IPS-18a (cell line): ENCODE measurements around the gene ZNF839.

ENCODE experiments used
- H3K27ac ChIP-seq: one replicate; pipeline ENCODE4 v1.5.1; 2013; ENCODE audit warnings: low read length
- H3K27me3 ChIP-seq: one replicate; pipeline ENCODE4 v1.6.1; 2013; ENCODE audit warnings: mild to moderate bottlenecking, low read length; ENCODE audit not compliant: control insufficient read depth, insufficient read depth
- H3K36me3 ChIP-seq: one replicate; pipeline ENCODE4 v1.6.1; 2013; ENCODE audit warnings: low read depth, low read length; ENCODE audit not compliant: control insufficient read depth
- H3K4me1 ChIP-seq: one replicate; pipeline ENCODE4 v1.6.1; 2013; ENCODE audit warnings: low read depth, low read length; ENCODE audit not compliant: control insufficient read depth
- H3K4me3 ChIP-seq: one replicate; pipeline ENCODE4 v1.5.1; 2013; ENCODE audit warnings: low read length
- H3K9ac ChIP-seq: one replicate; pipeline ENCODE4 v1.6.1; 2013; ENCODE audit warnings: mild to moderate bottlenecking, low read length, moderate library complexity
- H3K9me3 ChIP-seq: one replicate; pipeline ENCODE4 v1.6.1; 2013; ENCODE audit warnings: low read depth, low read length; ENCODE audit not compliant: control insufficient read depth

The ZNF839 gene

DNA sequence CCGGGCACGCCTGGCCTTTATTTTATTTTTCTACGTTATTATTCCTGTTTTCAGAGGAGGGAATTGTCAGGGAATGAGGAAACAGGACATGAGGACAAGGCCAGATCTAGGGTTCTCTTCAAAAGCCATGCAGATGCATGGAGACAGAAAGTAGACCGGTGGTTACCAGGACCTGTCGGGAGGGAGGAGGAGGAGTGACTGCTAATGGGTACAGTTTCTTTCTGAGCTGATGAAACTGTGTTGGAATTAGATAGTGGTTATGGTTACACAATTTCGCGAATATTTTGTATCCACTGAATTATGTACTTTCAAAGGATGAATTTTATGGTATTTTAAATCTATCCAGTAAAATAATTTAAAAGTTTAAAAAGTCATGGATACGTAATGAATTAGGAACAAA, 11.3 kb downstream of the ZNF839 start:
- Histone ChIP-seq H3K27me3 (no peaks in the 10 kb centered on the region), H3K9me3 (no peaks in the 10 kb centered on the region), H3K36me3 (no peaks in the 10 kb centered on the region), H3K27ac (no peak overlapping the region), H3K4me3 (no peak overlapping the region), H3K4me1 (no peaks in the 10 kb centered on the region), H3K9ac (no peak overlapping the region)

GRCh38 chr14:102333390-102333789, 13.8 kb downstream of the ZNF839 start:
- no peak overlapping the region for H3K27ac ChIP-seq
- H3K4me3 ChIP-seq, result no peak overlapping the region
- no peaks in the 10 kb centered on the region for H3K36me3 ChIP-seq
- H3K4me1 ChIP-seq, result no peaks in the 10 kb centered on the region
- H3K9me3 ChIP-seq, result no peaks in the 10 kb centered on the region
- H3K27me3 ChIP-seq, result no peaks in the 10 kb centered on the region
- H3K9ac ChIP-seq, result no peak overlapping the region

DNA sequence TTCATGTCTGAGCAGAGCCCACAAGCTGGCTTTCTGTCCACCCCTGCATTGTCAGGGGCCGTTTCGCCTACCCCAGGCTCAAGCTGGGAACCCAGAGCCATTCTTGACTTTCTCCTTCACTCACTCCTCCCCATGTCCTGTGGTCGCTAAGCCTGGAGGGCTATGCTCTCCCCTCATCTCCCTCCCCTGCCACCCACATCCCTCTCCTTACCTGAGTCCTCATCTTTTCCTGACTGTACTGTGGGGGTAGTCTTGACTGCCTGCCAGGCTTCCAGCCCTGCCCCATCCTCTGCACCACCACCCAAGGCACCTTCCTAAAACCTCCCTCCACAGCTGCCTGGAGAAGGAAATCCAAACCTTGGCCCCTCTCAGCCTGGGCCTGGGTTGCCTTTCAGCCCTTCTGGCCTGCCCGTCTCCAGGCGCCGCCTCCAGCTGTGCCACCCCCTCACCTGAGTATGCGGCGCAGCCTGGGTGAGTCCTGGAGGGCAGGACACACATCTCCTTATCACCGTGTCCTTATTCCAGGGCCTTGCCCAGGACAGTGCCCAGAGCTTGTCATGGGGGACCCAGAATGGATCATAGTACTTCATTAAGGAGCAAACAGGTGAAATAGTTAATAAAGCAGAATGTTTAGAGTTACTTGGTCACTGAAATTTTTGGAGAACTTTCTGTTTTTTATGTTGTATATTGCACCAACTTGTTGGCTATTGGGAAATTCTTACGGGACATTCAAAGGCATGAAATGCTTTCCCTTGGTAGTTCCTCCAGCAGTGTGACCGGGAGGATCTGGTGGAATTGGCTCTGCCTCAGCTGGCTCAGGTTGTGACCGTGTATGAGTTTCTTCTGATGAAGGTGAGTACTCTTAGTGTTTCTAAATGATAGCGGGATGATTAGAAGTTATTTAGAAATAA, 14.5 kb downstream of the ZNF839 start:
- Histone ChIP-seq H3K9ac (no peak overlapping the region), H3K4me1 (no peaks in the 10 kb centered on the region), H3K27me3 (no peaks in the 10 kb centered on the region), H3K9me3 (no peaks in the 10 kb centered on the region), H3K4me3 (no peak overlapping the region), H3K27ac (no peak overlapping the region), H3K36me3 (peaks cover 1% of the 10 kb centered on the region)

DNA sequence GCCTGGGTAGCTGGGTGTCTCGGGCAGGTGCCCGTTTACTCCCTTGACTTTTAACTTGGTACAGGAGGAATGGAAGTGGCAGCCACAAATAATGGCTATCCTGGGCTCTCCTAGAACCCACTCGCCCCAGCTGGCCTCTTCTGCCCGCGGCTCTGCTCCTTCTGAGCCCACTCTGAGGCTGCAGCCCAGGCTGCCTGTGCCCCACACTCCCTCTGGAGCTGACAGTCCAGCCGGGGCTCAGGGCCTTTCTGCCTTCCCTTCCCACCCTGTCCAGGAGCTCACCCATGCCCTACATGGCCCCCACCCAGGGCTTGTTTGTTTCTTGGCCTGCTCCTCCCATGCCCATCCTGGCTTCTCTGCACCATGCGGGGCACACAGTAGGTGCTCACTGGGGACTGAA, 15.6 kb downstream of the ZNF839 start:
- Histone ChIP-seq H3K4me3 (no peak overlapping the region), H3K27ac (no peak overlapping the region), H3K36me3 (peaks cover 3% of the 10 kb centered on the region), H3K9ac (no peak overlapping the region), H3K4me1 (no peaks in the 10 kb centered on the region), H3K9me3 (no peaks in the 10 kb centered on the region), H3K27me3 (no peaks in the 10 kb centered on the region)

DNA sequence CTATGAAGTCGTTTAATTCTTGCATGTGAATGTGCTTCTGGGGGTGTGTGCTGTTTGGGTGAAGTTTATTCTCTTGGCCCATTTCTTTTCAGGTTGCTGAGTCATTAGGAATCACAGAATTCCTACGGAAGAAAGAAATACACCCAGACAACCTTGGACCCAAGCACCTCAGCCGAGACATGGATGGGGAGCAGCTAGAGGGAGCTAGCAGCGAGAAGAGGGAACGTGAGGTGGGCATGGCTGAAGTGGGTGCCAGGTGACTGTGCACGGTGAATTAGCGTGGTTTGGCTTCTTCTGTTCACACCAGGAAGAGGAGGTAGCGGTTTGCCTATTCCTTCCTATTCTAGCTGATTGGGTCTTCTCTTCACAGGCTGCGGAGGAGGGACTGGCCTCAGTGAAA, 19.2 kb downstream of the ZNF839 start:
- Histone ChIP-seq H3K36me3 (peaks cover 16% of the 10 kb centered on the region), H3K27ac (no peak overlapping the region), H3K4me1 (no peaks in the 10 kb centered on the region), H3K27me3 (no peaks in the 10 kb centered on the region), H3K9ac (no peak overlapping the region), H3K4me3 (no peak overlapping the region), H3K9me3 (no peaks in the 10 kb centered on the region)

- no peaks in the 10 kb centered on the region for H3K4me1 ChIP-seq
- H3K9ac ChIP-seq, result no peak overlapping the region
- H3K4me3 ChIP-seq, result no peak overlapping the region
- no peaks in the 10 kb centered on the region for H3K9me3 ChIP-seq
- H3K27me3 ChIP-seq, result no peaks in the 10 kb centered on the region
- no peak overlapping the region for H3K27ac ChIP-seq
- H3K36me3 ChIP-seq, result peaks cover 25% of the 10 kb centered on the region
Observed at GRCh38 chr14:102341566-102341965, 22.0 kb downstream of the ZNF839 start.

DNA sequence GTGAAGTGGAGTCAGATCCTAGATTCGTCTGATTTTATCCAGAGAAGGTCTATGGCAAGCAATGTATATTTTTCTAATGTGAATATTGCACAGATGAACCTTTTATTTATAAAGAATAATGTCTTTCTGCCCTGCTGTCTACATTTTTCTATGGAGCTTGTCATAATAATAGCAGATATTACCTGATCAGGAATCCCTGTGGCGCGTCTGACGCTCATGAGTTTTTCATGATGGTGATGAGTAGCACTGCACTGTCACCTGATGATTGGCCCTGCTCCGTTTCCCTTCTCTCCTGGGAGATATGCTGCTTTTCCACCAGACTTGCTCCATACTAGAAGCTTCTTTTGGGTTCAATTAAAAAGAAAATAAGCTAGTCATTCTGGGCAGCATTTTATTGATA, 22.7 kb downstream of the ZNF839 start:
- Histone ChIP-seq H3K4me1 (no peaks in the 10 kb centered on the region), H3K9me3 (no peaks in the 10 kb centered on the region), H3K27ac (no peak overlapping the region), H3K27me3 (no peaks in the 10 kb centered on the region), H3K4me3 (no peak overlapping the region), H3K9ac (no peak overlapping the region), H3K36me3 (peaks cover 29% of the 10 kb centered on the region)

DNA sequence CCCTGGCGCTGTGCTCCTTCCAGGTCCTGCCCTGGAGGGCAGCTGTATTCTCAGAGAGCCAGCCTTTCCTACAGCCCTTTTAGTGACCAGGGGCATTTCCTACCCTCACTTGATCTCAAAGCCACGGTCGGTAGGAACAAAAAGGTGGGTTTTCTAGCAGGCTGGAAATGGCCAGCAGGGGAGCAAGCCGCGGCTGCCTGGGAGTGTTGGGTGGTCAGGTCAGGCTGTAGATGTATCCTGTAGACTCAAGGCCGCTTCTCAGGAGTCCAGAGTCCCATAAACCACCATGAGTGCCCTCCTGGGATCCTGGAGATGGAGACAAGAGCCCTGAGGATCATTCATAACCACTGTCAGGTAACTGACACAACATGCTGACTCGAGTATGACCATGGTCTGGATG, 24.5 kb downstream of the ZNF839 start:
- H3K9ac ChIP-seq, result no peak overlapping the region
- no peaks in the 10 kb centered on the region for H3K9me3 ChIP-seq
- no peak overlapping the region for H3K27ac ChIP-seq
- H3K27me3 ChIP-seq, result no peaks in the 10 kb centered on the region
- H3K4me3 ChIP-seq, result no peak overlapping the region
- peaks cover 43% of the 10 kb centered on the region for H3K36me3 ChIP-seq
- H3K4me1 ChIP-seq, result no peaks in the 10 kb centered on the region

DNA sequence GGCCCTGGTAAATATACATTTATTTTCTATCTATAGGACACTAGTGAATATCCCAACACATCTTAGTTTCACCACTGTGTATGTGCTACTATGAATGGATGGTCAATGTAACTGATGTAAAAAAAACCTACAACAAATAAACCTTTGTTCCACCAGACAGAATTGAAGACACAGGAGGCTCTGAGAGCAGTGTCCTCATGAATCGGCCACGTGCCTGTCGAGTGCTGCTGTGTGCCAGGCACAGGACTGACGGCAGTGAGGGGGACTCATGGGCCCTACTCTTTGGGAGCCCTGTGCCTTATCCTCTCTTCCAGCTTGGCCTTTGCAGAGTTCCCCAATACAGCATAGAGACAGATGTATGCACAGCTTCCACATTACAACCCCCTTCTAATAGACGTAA, 24.9 kb downstream of the ZNF839 start:
- Histone ChIP-seq H3K4me3 (no peak overlapping the region), H3K9me3 (no peaks in the 10 kb centered on the region), H3K27ac (no peak overlapping the region), H3K27me3 (no peaks in the 10 kb centered on the region), H3K4me1 (no peaks in the 10 kb centered on the region), H3K9ac (no peak overlapping the region), H3K36me3 (peaks cover 42% of the 10 kb centered on the region)

GRCh38 chr14:102345232-102345631, 25.7 kb downstream of the ZNF839 start:
- Histone ChIP-seq H3K27ac (no peak overlapping the region), H3K4me1 (no peaks in the 10 kb centered on the region), H3K36me3 (peaks cover 42% of the 10 kb centered on the region), H3K9ac (no peak overlapping the region), H3K27me3 (no peaks in the 10 kb centered on the region), H3K9me3 (no peaks in the 10 kb centered on the region), H3K4me3 (no peak overlapping the region)

- no peaks in the 10 kb centered on the region for H3K27me3 ChIP-seq
- H3K36me3 ChIP-seq, result peaks cover 37% of the 10 kb centered on the region
- H3K27ac ChIP-seq, result no peak overlapping the region
- H3K9ac ChIP-seq, result no peak overlapping the region
- H3K4me1 ChIP-seq, result no peaks in the 10 kb centered on the region
- H3K4me3 ChIP-seq, result no peak overlapping the region
- no peaks in the 10 kb centered on the region for H3K9me3 ChIP-seq
Observed at GRCh38 chr14:102346645-102347044, 27.1 kb downstream of the ZNF839 start.

GRCh38 chr14:102348376-102348775, 28.8 kb downstream of the ZNF839 start:
- H3K27ac ChIP-seq, result no peak overlapping the region
- no peaks in the 10 kb centered on the region for H3K9me3 ChIP-seq
- no peaks in the 10 kb centered on the region for H3K27me3 ChIP-seq
- H3K36me3 ChIP-seq, result peaks cover 34% of the 10 kb centered on the region
- H3K9ac ChIP-seq, result no peak overlapping the region
- H3K4me1 ChIP-seq, result no peaks in the 10 kb centered on the region
- H3K4me3 ChIP-seq, result no peak overlapping the region
